ENCODE data around the gene MAB21L2. TPM values are rescaled to one million over a fixed set of nuclear protein-coding genes. Genes with fewer than 3 reads are reported as not detected.

The MAB21L2 gene
- total and polyA plus RNA-seq, 2 donors, result 0.80 to 0.82 TPM

DNA sequence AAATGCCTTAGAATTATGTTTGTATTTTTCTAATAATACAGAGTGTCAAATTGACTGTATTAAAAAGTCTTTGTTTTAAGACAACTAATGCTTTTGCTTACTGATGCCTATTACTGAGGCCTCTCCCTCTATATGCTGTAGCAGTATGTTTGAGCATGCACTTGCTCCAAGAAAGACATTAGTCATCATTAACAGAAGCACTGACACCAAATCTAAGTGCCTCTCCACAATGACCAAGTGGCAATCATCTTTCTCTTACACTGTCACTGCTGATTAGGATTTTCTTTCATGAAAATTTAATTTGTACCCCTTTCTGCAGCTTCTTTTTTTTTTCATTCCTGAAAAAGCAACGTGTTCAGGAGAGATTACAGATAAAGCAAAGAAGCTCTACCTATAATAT lies 11.1 kb upstream of the MAB21L2 start:
- H3K9me3 ChIP-seq (ENCODE audit: control insufficient read depth in 2 of 2, insufficient read depth in 1 of 2, low read length in 1 of 2), result no peaks in the 10 kb centered on the region
- 98% methylated on average over 1 of the region's 1 CpG for WGBS
- H3K27ac ChIP-seq (ENCODE audit: low read depth in 1 of 2, low read length in 1 of 2), result no peak overlapping the region
- no peak for DNase-seq (ENCODE audit: low read depth in 6 of 9, low spot score in 9 of 9)
- no peaks in the 10 kb centered on the region for H3K36me3 ChIP-seq (ENCODE audit: control insufficient read depth in 2 of 2, insufficient read depth in 2 of 2, low read length in 1 of 2)
- no peaks in the 10 kb centered on the region for H3K27me3 ChIP-seq (ENCODE audit: control insufficient read depth in 2 of 2, insufficient read depth in 1 of 2, low read length in 1 of 2)
- no peaks in the 10 kb centered on the region for H3K4me1 ChIP-seq (ENCODE audit: control insufficient read depth in 2 of 2, insufficient read depth in 2 of 2, low read length in 2 of 2)
- no peak overlapping the region for H3K4me3 ChIP-seq (ENCODE audit: low read length in 2 of 2)

DNA sequence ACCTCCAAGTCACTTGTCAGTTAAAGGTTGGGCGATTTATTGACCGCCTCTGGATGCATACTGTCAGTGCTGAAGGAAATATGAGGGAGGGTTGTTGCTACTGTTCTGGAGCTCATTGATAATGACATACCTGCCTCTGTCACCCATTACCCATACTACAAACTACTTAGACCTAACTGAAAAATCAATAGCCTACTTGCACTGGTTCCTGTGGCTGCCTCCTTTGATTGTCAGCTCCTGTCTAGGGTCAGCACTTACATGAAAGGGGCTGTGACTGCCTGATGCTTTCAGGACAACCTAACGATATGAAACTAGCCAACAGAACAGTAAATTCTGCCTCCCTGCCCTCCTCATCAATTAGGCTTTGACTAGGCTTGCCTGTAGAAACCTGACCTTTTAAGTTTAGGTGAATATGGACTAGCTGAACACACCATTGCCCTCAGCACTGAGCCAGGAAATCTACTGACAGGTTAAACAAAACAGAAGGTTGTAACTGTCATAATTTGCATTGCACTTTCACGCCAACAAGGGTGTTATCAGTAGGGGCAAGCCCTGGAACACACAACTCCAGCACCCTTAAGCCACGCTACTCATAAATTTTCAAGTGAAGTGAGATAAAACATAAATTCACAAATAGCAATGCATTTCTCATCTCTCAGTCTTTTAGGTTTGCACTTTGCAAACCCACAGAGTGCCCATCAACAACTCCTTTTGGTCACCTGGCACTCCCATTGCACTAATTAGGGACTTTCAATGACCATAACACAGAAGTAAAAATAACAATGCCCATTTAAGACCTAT lies 9.0 kb upstream of the MAB21L2 start:
- Histone ChIP-seq H3K27me3 (ENCODE audit: control insufficient read depth in 2 of 2, insufficient read depth in 1 of 2, low read length in 1 of 2) (no peaks in the 10 kb centered on the region), H3K4me3 (ENCODE audit: low read length in 2 of 2) (no peak overlapping the region), H3K9me3 (ENCODE audit: control insufficient read depth in 2 of 2, insufficient read depth in 1 of 2, low read length in 1 of 2) (no peaks in the 10 kb centered on the region), H3K36me3 (ENCODE audit: control insufficient read depth in 2 of 2, insufficient read depth in 2 of 2, low read length in 1 of 2) (no peaks in the 10 kb centered on the region), H3K27ac (ENCODE audit: low read depth in 1 of 2, low read length in 1 of 2) (no peak overlapping the region), H3K4me1 (ENCODE audit: control insufficient read depth in 2 of 2, insufficient read depth in 2 of 2, low read length in 2 of 2) (no peaks in the 10 kb centered on the region)
- 95% methylated on average over 5 of the region's 5 CpGs for WGBS
- DNase-seq (ENCODE audit: low read depth in 6 of 9, low spot score in 9 of 9), result no peak

DNA sequence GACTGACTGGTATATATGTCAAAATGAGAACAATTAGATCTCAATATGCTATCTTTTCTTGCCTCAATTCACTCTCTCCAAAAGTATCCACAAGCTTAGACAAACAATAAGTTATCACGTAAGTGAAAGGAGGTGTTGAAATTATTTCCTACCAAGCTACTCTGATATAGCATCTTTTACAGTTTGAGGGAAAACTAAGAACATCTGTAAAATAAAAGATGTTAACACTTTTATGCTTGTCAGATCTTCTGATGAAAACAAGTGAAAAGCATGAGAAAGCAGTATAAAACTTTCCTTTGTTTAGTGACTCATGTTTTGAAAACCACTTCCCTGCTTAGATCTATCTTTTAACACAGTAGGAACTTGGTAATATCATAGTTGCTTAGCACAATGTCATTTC lies 8.4 kb upstream of the MAB21L2 start:
- 30% methylated on average over 1 of the region's 1 CpG for WGBS
- DNase-seq (ENCODE audit: low read depth in 6 of 9, low spot score in 9 of 9), result no peak
- Histone ChIP-seq H3K27ac (ENCODE audit: low read depth in 1 of 2, low read length in 1 of 2) (no peak overlapping the region), H3K4me3 (ENCODE audit: low read length in 2 of 2) (no peak overlapping the region), H3K9me3 (ENCODE audit: control insufficient read depth in 2 of 2, insufficient read depth in 1 of 2, low read length in 1 of 2) (no peaks in the 10 kb centered on the region), H3K27me3 (ENCODE audit: control insufficient read depth in 2 of 2, insufficient read depth in 1 of 2, low read length in 1 of 2) (no peaks in the 10 kb centered on the region), H3K36me3 (ENCODE audit: control insufficient read depth in 2 of 2, insufficient read depth in 2 of 2, low read length in 1 of 2) (no peaks in the 10 kb centered on the region), H3K4me1 (ENCODE audit: control insufficient read depth in 2 of 2, insufficient read depth in 2 of 2, low read length in 2 of 2) (no peaks in the 10 kb centered on the region)

- 98% methylated on average over 3 of the region's 3 CpGs for WGBS
- Histone ChIP-seq H3K27ac (ENCODE audit: low read depth in 1 of 2, low read length in 1 of 2) (no peak overlapping the region), H3K9me3 (ENCODE audit: control insufficient read depth in 2 of 2, insufficient read depth in 1 of 2, low read length in 1 of 2) (peaks cover 0 to 4% of the 10 kb centered on the region in 2 donors), H3K4me1 (ENCODE audit: control insufficient read depth in 2 of 2, insufficient read depth in 2 of 2, low read length in 2 of 2) (peaks cover 0 to 2% of the 10 kb centered on the region in 2 donors), H3K36me3 (ENCODE audit: control insufficient read depth in 2 of 2, insufficient read depth in 2 of 2, low read length in 1 of 2) (peaks cover 0 to 3% of the 10 kb centered on the region in 2 donors), H3K4me3 (ENCODE audit: low read length in 2 of 2) (no peak overlapping the region), H3K27me3 (ENCODE audit: control insufficient read depth in 2 of 2, insufficient read depth in 1 of 2, low read length in 1 of 2) (peaks cover 0 to 10% of the 10 kb centered on the region in 2 donors)
- no peak for DNase-seq (ENCODE audit: low read depth in 6 of 9, low spot score in 9 of 9)
Measured at GRCh38 chr4:150574678-150575077, 7.3 kb upstream of the MAB21L2 start.

- Histone ChIP-seq H3K4me1 (ENCODE audit: control insufficient read depth in 2 of 2, insufficient read depth in 2 of 2, low read length in 2 of 2) (peaks cover 0 to 4% of the 10 kb centered on the region in 2 donors), H3K27ac (ENCODE audit: low read depth in 1 of 2, low read length in 1 of 2) (no peak overlapping the region), H3K9me3 (ENCODE audit: control insufficient read depth in 2 of 2, insufficient read depth in 1 of 2, low read length in 1 of 2) (peaks cover under 1 to 10% of the 10 kb centered on the region in 2 donors), H3K27me3 (ENCODE audit: control insufficient read depth in 2 of 2, insufficient read depth in 1 of 2, low read length in 1 of 2) (peaks cover 0 to 37% of the 10 kb centered on the region in 2 donors), H3K4me3 (ENCODE audit: low read length in 2 of 2) (no peak overlapping the region), H3K36me3 (ENCODE audit: control insufficient read depth in 2 of 2, insufficient read depth in 2 of 2, low read length in 1 of 2) (peaks cover 6 to 9% of the 10 kb centered on the region in 2 donors)
- DNase-seq (ENCODE audit: low read depth in 6 of 9, low spot score in 9 of 9), result no peak
- WGBS, result 96% methylated on average over 1 of the region's 1 CpG
Measured at GRCh38 chr4:150577796-150578195, 4.2 kb upstream of the MAB21L2 start.

- peaks cover 5 to 22% of the 10 kb centered on the region in 2 donors for H3K9me3 ChIP-seq (ENCODE audit: control insufficient read depth in 2 of 2, insufficient read depth in 1 of 2, low read length in 1 of 2)
- no peak overlapping the region for H3K27ac ChIP-seq (ENCODE audit: low read depth in 1 of 2, low read length in 1 of 2)
- WGBS, result 96% methylated on average over 12 of the region's 12 CpGs
- H3K4me1 ChIP-seq (ENCODE audit: control insufficient read depth in 2 of 2, insufficient read depth in 2 of 2, low read length in 2 of 2), result peaks cover 0 to 6% of the 10 kb centered on the region in 2 donors
- H3K4me3 ChIP-seq (ENCODE audit: low read length in 2 of 2), result no peak overlapping the region
- no peak for DNase-seq (ENCODE audit: low read depth in 6 of 9, low spot score in 9 of 9)
- peaks cover 14 to 20% of the 10 kb centered on the region in 2 donors for H3K36me3 ChIP-seq (ENCODE audit: control insufficient read depth in 2 of 2, insufficient read depth in 2 of 2, low read length in 1 of 2)
- peaks cover 0 to 48% of the 10 kb centered on the region in 2 donors for H3K27me3 ChIP-seq (ENCODE audit: control insufficient read depth in 2 of 2, insufficient read depth in 1 of 2, low read length in 1 of 2)
Measured at GRCh38 chr4:150578745-150579501, 3.0 kb upstream of the MAB21L2 start.

- 94% methylated on average over 66 of the region's 66 CpGs for WGBS
Measured at GRCh38 chr4:150579551-150580234, 2.3 kb upstream of the MAB21L2 start.

DNA sequence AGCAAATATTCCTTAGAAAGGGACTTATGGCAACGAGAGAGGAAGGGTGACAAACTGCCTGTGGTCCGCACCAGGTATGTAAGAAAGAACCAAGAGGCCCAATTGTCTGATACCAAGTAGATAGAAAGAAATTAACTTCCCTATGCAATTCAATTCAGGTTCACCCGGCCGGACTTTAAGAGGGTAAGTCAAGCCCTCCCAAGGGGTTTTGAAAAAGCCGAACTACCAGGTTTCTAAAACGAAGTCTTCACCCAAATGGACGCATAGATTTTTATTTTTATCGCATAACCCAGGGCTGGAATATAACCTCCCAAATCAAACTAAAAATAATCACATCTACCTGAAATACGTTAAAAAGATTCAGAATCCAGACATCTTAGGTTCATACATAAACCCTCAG lies 1.6 kb upstream of the MAB21L2 start:
- Histone ChIP-seq H3K27ac (ENCODE audit: low read depth in 1 of 2, low read length in 1 of 2) (no peak overlapping the region), H3K4me3 (ENCODE audit: low read length in 2 of 2) (no peak overlapping the region), H3K4me1 (ENCODE audit: control insufficient read depth in 2 of 2, insufficient read depth in 2 of 2, low read length in 2 of 2) (peaks cover 0 to 8% of the 10 kb centered on the region in 2 donors), H3K36me3 (ENCODE audit: control insufficient read depth in 2 of 2, insufficient read depth in 2 of 2, low read length in 1 of 2) (peaks cover 14 to 22% of the 10 kb centered on the region in 2 donors), H3K9me3 (ENCODE audit: control insufficient read depth in 2 of 2, insufficient read depth in 1 of 2, low read length in 1 of 2) (peaks cover 5 to 23% of the 10 kb centered on the region in 2 donors), H3K27me3 (ENCODE audit: control insufficient read depth in 2 of 2, insufficient read depth in 1 of 2, low read length in 1 of 2) (peaks cover 0 to 51% of the 10 kb centered on the region in 2 donors)
- WGBS, result 97% methylated on average over 9 of the region's 9 CpGs
- no peak for DNase-seq (ENCODE audit: low read depth in 6 of 9, low spot score in 9 of 9)

More at GRCh38 chr4:150579551-150580234, 2.3 kb upstream of the MAB21L2 start:
- no peak for DNase-seq (ENCODE audit: low read depth in 6 of 9, low spot score in 9 of 9)
- Histone ChIP-seq H3K27ac (ENCODE audit: low read depth in 1 of 2, low read length in 1 of 2) (no peak overlapping the region), H3K36me3 (ENCODE audit: control insufficient read depth in 2 of 2, insufficient read depth in 2 of 2, low read length in 1 of 2) (peaks cover 14 to 22% of the 10 kb centered on the region in 2 donors), H3K4me1 (ENCODE audit: control insufficient read depth in 2 of 2, insufficient read depth in 2 of 2, low read length in 2 of 2) (peaks cover 0 to 8% of the 10 kb centered on the region in 2 donors), H3K4me3 (ENCODE audit: low read length in 2 of 2) (peak overlapping the region in 1 of 2 donors; percentile 12), H3K27me3 (ENCODE audit: control insufficient read depth in 2 of 2, insufficient read depth in 1 of 2, low read length in 1 of 2) (peaks cover 0 to 51% of the 10 kb centered on the region in 2 donors), H3K9me3 (ENCODE audit: control insufficient read depth in 2 of 2, insufficient read depth in 1 of 2, low read length in 1 of 2) (peaks cover 5 to 23% of the 10 kb centered on the region in 2 donors)
